ENCODE measurements around the gene TRAPPC11. TPM values are rescaled to one million over a fixed set of nuclear protein-coding genes. Genes with fewer than 3 reads are reported as not detected.

The TRAPPC11 gene
- total RNA-seq, 1 experiment from 2014 or later = 32.2 TPM

- H2BK12ac ChIP-seq (ENCODE audit: insufficient read length, low read depth, low read length) = no peak overlapping the region
- H2AFZ ChIP-seq (ENCODE audit: low read length) = peak overlapping the region; percentile 48
- H3K79me2 ChIP-seq (ENCODE audit: insufficient read depth, low read length) = no peaks in the 10 kb centered on the region
- no peak overlapping the region for H2BK120ac ChIP-seq (ENCODE audit: low read depth, low read length, poor library complexity, severe bottlenecking)
- H3K4me1 Mint-ChIP-seq = peaks cover 31 to 34% of the 10 kb centered on the region in 2 experiments
- H3K9me3 ChIP-seq (ENCODE audit: control insufficient read depth, low read depth, low read length) = no peaks in the 10 kb centered on the region
- no peak overlapping the region for H3T11ph ChIP-seq (ENCODE audit: low read length)
- peak overlapping the region in 2 of 3 experiments; percentile 36 to 72; a peak in 3 of 7 replicates for H3K27ac Mint-ChIP-seq
- H2BK5ac ChIP-seq (ENCODE audit: insufficient read length, low read length) = no peak overlapping the region
- H3K36me3 Mint-ChIP-seq (ENCODE audit: insufficient read depth in 1 of 3, low read depth in 3 of 3) = peaks cover 0 to 3% (median 0%) of the 10 kb centered on the region in 3 experiments; a peak in 2 of 7 replicates
- no peak overlapping the region for H2BK20ac ChIP-seq (ENCODE audit: low read depth, low read length, poor library complexity, severe bottlenecking)
- no peaks in the 10 kb centered on the region; the same call in 1 of the 2 replicates for H3K4me1 ChIP-seq (ENCODE audit: insufficient read depth, low read length)
- no peak overlapping the region for H4K91ac ChIP-seq (ENCODE audit: insufficient read length, low read depth, low read length)
- H3K23me2 ChIP-seq (ENCODE audit: insufficient read length, low read depth, low read length, poor library complexity, severe bottlenecking) = no peaks in the 10 kb centered on the region
- H3K18ac ChIP-seq (ENCODE audit: insufficient read length, low read depth, low read length) = no peak overlapping the region
- H3K56ac ChIP-seq (ENCODE audit: insufficient read length, low read depth, low read length) = no peak overlapping the region
- H3K27ac ChIP-seq (ENCODE audit: insufficient read length, low read depth, low read length) = peak overlapping the region; percentile 45
- H3K27me3 Mint-ChIP-seq (ENCODE audit: low read depth) = no peaks in the 10 kb centered on the region
- no peak for TF ChIP-seq CTCF (conservative IDR thresholded peaks at IDR 0.05)
- H3K4me2 ChIP-seq (ENCODE audit: insufficient read depth, insufficient read length, low read length) = no peak overlapping the region
- WGBS (ENCODE audit: extremely low coverage, insufficient read length, low lambda C conversion rate) = no CpG with 5 or more reads among the region's 8 CpGs
- no peak overlapping the region for H4K5ac ChIP-seq (ENCODE audit: insufficient read length, low read depth, low read length)
- DNase-seq = no peak
- no peaks in the 10 kb centered on the region for H3K79me1 ChIP-seq (ENCODE audit: insufficient read depth, low read depth, low read length, poor library complexity, severe bottlenecking)
- H3K23ac ChIP-seq (ENCODE audit: insufficient read length, low read depth, low read length) = no peak overlapping the region
- no peak overlapping the region for H3K14ac ChIP-seq (ENCODE audit: insufficient read depth, low read length)
- H3K4ac ChIP-seq (ENCODE audit: low read depth, low read length) = no peak overlapping the region
- H3K4me3 Mint-ChIP-seq = no peak overlapping the region
- no peak overlapping the region for H2AK5ac ChIP-seq (ENCODE audit: insufficient read length, low read length)
- H2BK15ac ChIP-seq (ENCODE audit: low read depth, low read length) = no peak overlapping the region
- H3K27me3 ChIP-seq (ENCODE audit: insufficient read depth, low read length) = no peaks in the 10 kb centered on the region
- no peak overlapping the region for H4K8ac ChIP-seq (replicated peaks; ENCODE audit: insufficient read length, low read depth, low read length)
- no peak overlapping the region for H3K9ac ChIP-seq (ENCODE audit: extremely low read depth, insufficient read length, low read length)
- no peaks in the 10 kb centered on the region for H3K9me3 Mint-ChIP-seq
- no peaks in the 10 kb centered on the region for H4K20me1 ChIP-seq (ENCODE audit: control insufficient read depth, insufficient read depth, insufficient read length)
These were observed 22.6 kb upstream of the TRAPPC11 start for GRCh38 chr4:183636503-183636902.

Measured in H9 (cell line).